IMR-90 (cell line): ENCODE measurements around the gene STIM1. TPM values are rescaled to one million over a fixed set of nuclear protein-coding genes. Genes with fewer than 3 reads are reported as not detected.
A peak's percentile ranks its signal among the peaks of the same experiment; 100 is the strongest.

Source experiments
- ATAC-seq: fragments of 200-7000 bp; cut with Tn5 transposase; 2 replicates; pipeline ENCODE4 v1.9.1; 2020; ENCODE audit warnings: low read depth, mild to moderate bottlenecking, moderate library complexity
- BruUV-seq: library from RNA; stranded (reverse); fragments of 400-500 nt; replicated peaks from 2 replicates; lab custom pipeline; 2021; lab: Mats Ljungman, UMichigan
- CTCF ChIA-PET: fragments of 300-600 bp; formaldehyde crosslinking; extraction: SDS; loops from one replicate; lab custom pipeline; 2021; ENCODE audit warnings: antibody characterized with exemption; lab: Yijun Ruan, JAX
- POLR2A ChIA-PET: fragments of 300-600 bp; sonication (Branson Sonifier 250); formaldehyde crosslinking; loops from one replicate; lab custom pipeline; 2022; ENCODE audit warnings: antibody characterized with exemption; ENCODE audit not compliant: unreplicated experiment; lab: Charles Lee
- DNase-seq: peaks from one replicate; pipeline ENCODE4 v3.0.0; 2013
- H2AFZ ChIP-seq: replicated peaks from 2 replicates; pipeline ENCODE3; 2013; ENCODE audit warnings: low read length, mild to moderate bottlenecking; ENCODE audit not compliant: poor library complexity
- H2AK5ac ChIP-seq: 2 replicates; pipeline ENCODE4 v1.6.1; 2013; ENCODE audit warnings: low read depth, low read length, inconsistent platforms
- H2AK9ac ChIP-seq: replicated peaks from 2 replicates; pipeline ENCODE3; 2013; ENCODE audit warnings: mild to moderate bottlenecking, low read depth, low read length, moderate library complexity; ENCODE audit not compliant: poor library complexity
- H2BK120ac ChIP-seq: 2 replicates; pipeline ENCODE4 v1.6.1; 2013; ENCODE audit warnings: low read depth, low read length, inconsistent platforms
- H2BK15ac ChIP-seq: 3 replicates; pipeline ENCODE4 v1.6.1; 2013; ENCODE audit warnings: low read depth, low read length, inconsistent platforms
- H2BK20ac ChIP-seq: 2 replicates; pipeline ENCODE4 v1.6.1; 2013; ENCODE audit warnings: low read depth, mild to moderate bottlenecking, inconsistent platforms, low read length, moderate library complexity
- H2BK5ac ChIP-seq: 2 replicates; pipeline ENCODE4 v1.6.1; 2013; ENCODE audit warnings: mild to moderate bottlenecking, low read depth, low read length, inconsistent platforms; ENCODE audit not compliant: poor library complexity, severe bottlenecking
- H3K14ac ChIP-seq: replicated peaks from 2 replicates; pipeline ENCODE4 v1.6.1; 2013; ENCODE audit warnings: low read depth, low read length, inconsistent platforms
- H3K18ac ChIP-seq: 2 replicates; pipeline ENCODE4 v1.6.1; 2013; ENCODE audit warnings: low read depth, low read length, control low read depth
- H3K23ac ChIP-seq: 2 replicates; pipeline ENCODE4 v1.6.1; 2013; ENCODE audit warnings: low read depth, low read length, inconsistent platforms
- H3K27ac ChIP-seq: 2 replicates; pipeline ENCODE4 v1.5.1; 2013; ENCODE audit warnings: mild to moderate bottlenecking, control low read depth, low read length; ENCODE audit not compliant: insufficient read depth
- H3K27me3 ChIP-seq: 2 replicates; pipeline ENCODE4 v1.6.1; 2013; ENCODE audit warnings: low read length; ENCODE audit not compliant: control insufficient read depth, insufficient read depth
- H3K36me3 ChIP-seq: 2 replicates; pipeline ENCODE4 v1.6.1; 2013; ENCODE audit warnings: low read length, mixed read lengths; ENCODE audit not compliant: control insufficient read depth, insufficient read depth
- H3K4ac ChIP-seq: 2 replicates; pipeline ENCODE4 v1.6.1; 2013; ENCODE audit warnings: low read depth, low read length, inconsistent platforms
- H3K4me1 ChIP-seq: 2 replicates; pipeline ENCODE4 v1.6.1; 2013; ENCODE audit warnings: low read length, mixed read lengths; ENCODE audit not compliant: control insufficient read depth, insufficient read depth
- H3K4me2 ChIP-seq: 2 replicates; pipeline ENCODE4 v1.6.1; 2013; ENCODE audit warnings: low read depth, mild to moderate bottlenecking, control low read depth, low read length, moderate library complexity
- H3K4me3 ChIP-seq: 2 replicates; pipeline ENCODE4 v1.5.1; 2013; ENCODE audit warnings: low read depth, mild to moderate bottlenecking, control low read depth, low read length, moderate library complexity; ENCODE audit not compliant: insufficient read depth
- H3K56ac ChIP-seq: 2 replicates; pipeline ENCODE4 v1.6.1; 2013; ENCODE audit warnings: low read length, inconsistent platforms; ENCODE audit not compliant: insufficient read depth; ENCODE audit errors: extremely low read depth
- H3K79me1 ChIP-seq, 2 experiments: 2 replicates each; pipeline ENCODE4 v1.6.1; 2013; ENCODE audit warnings: low read length in 2 of 2, inconsistent platforms in 1 of 2, low read depth in 1 of 2
- H3K9ac ChIP-seq: 2 replicates; pipeline ENCODE4 v1.6.1; 2013; ENCODE audit warnings: low read depth, low read length, control low read depth
- H3K9me1 ChIP-seq: 2 replicates; pipeline ENCODE4 v1.6.1; 2013; ENCODE audit warnings: low read length, inconsistent platforms; ENCODE audit not compliant: insufficient read depth
- H3K9me3 ChIP-seq: 2 replicates; pipeline ENCODE4 v1.6.1; 2013; ENCODE audit warnings: low read length; ENCODE audit not compliant: control insufficient read depth, insufficient read depth
- H4K20me1 ChIP-seq: 2 replicates; pipeline ENCODE4 v1.6.1; 2013; ENCODE audit warnings: low read length, inconsistent platforms; ENCODE audit not compliant: insufficient read depth
- H4K5ac ChIP-seq: 2 replicates; pipeline ENCODE4 v1.6.1; 2013; ENCODE audit warnings: mild to moderate bottlenecking, low read depth, low read length, control low read depth
- H4K8ac ChIP-seq, 2 experiments: 2 replicates each; pipeline ENCODE4 v1.6.1; 2013; ENCODE audit warnings: low read depth in 2 of 2, low read length in 2 of 2, control low read depth in 1 of 2, inconsistent platforms in 1 of 2
- H4K91ac ChIP-seq: 2 replicates; pipeline ENCODE4 v1.6.1; 2013; ENCODE audit warnings: low read depth, low read length, inconsistent platforms; ENCODE audit not compliant: insufficient read depth
- BHLHE40 ChIP-seq: fragments of 150-350 bp; IDR thresholded peaks from 2 replicates; pipeline ENCODE4 v1.6.1; 2016; ENCODE audit warnings: mild to moderate bottlenecking, low read depth, low read length
- CEBPB ChIP-seq: IDR thresholded peaks from 2 replicates; pipeline ENCODE4 v1.6.1; 2012; ENCODE audit warnings: low read depth, low read length, improper control_type of control experiment
- CHD1 ChIP-seq: IDR thresholded peaks from 2 replicates; pipeline ENCODE4 v1.6.1; 2012; ENCODE audit warnings: low read depth, low read length, improper control_type of control experiment
- ELK1 ChIP-seq: fragments of 150-350 bp; IDR thresholded peaks from 2 replicates; pipeline ENCODE4 v1.6.1; 2016; ENCODE audit warnings: low read depth, mild to moderate bottlenecking, low read length, moderate library complexity, borderline replicate concordance
- FOS ChIP-seq: fragments of 150-350 bp; IDR thresholded peaks from 2 replicates; pipeline ENCODE4 v1.6.1; 2016; ENCODE audit warnings: low read depth, low read length
- MAFK ChIP-seq: IDR thresholded peaks from 2 replicates; pipeline ENCODE4 v1.6.1; 2012; ENCODE audit warnings: low read depth, low read length, improper control_type of control experiment
- MXI1 ChIP-seq: IDR thresholded peaks from 2 replicates; pipeline ENCODE4 v1.6.1; 2012; ENCODE audit warnings: low read depth, mild to moderate bottlenecking, low read length, moderate library complexity, borderline replicate concordance
- POLR2A ChIP-seq: IDR thresholded peaks from 2 replicates; pipeline ENCODE4 v1.6.1; 2012; ENCODE audit warnings: mild to moderate bottlenecking, low read depth, low read length
- WGBS, 2 experiments: methylation state at CpG; one replicate each; pipeline versions ENCODE4 v1.1.5 to v1.1.7; 2013; ENCODE audit warnings: missing lambda C conversion rate in 2 of 2; ENCODE audit not compliant: insufficient read length in 1 of 2; ENCODE audit errors: extremely low coverage in 2 of 2; 5-methylcytosine and 5-hydroxymethylcytosine counted together
- dilution Hi-C: fragments of 300-500 bp; cut with HindIII; formaldehyde crosslinking; loops from one replicate; pipeline ENCODE4 v1.14.3; 2018; ENCODE audit warnings: low sequenced_read_pairs; ENCODE audit not compliant: unreplicated experiment
- in situ Hi-C: fragments of 300-500 bp; cut with MboI; formaldehyde crosslinking; loops from 3 replicates; pipeline ENCODE4 v1.14.3; 2019; ENCODE audit warnings: low sequenced_read_pairs, inconsistent platforms, mixed read lengths
- intact Hi-C: fragments of 100-400 bp; cut with micrococcal nuclease; formaldehyde crosslinking; loops from 2 replicates; pipeline ENCODE4 v1.10.0; 2022
- polyA plus RNA-seq, 3 experiments: library from polyadenylated mRNA; depleted of rRNA; stranded (reverse); fragments of >200 nt; gene quantifications; 2 replicates each; pipeline ENCODE4 v1.2.3, GENCODE V29; 2012; ENCODE audit warnings: low replicate concordance in 1 of 3
- total RNA-seq: library from RNA; depleted of rRNA; stranded (reverse); fragments of >200 nt; gene quantifications from 2 replicates; pipeline ENCODE4 v1.2.3, GENCODE V29; 2012
- TF ChIP-seq, protein P1 (sequence below): conservative IDR thresholded peaks from 2 replicates; pipeline ENCODE4 v1.5.1; 2012; ENCODE audit warnings: mild to moderate bottlenecking, low read depth, low read length, improper control_type of control experiment

Gene STIM1
- total and polyA plus RNA-seq, 2 of the 4 experiments (the other 2 are of a cell fraction), result 17.9 to 23.0 TPM

DNA sequence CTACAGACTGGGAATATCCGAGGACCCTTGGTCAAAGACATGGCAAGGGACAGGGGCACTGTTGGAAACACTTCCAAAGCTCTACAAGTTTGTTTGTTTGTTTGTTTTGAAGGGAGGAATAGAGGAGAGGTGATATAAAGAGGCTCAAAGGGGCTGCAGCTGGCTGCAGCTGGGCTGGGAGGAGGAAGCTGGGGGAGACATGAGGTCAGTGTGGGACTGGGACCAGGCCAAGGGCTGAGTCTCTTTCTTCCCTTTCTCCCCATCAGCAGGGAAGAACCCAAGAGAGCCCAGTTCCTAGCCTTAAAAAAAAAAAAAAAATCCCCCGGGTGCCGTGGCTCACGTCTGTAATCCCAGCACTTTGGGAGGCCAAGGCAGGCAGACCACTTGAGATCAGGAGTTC lies 19.7 kb upstream of the STIM1 start:
- no peak for TF ChIP-seq MXI1
- TF ChIP-seq POLR2A, result no peak
- no peak for TF ChIP-seq CEBPB
- no peak for TF ChIP-seq FOS
- no peak for TF ChIP-seq MAFK
- TF ChIP-seq, protein P1, sequence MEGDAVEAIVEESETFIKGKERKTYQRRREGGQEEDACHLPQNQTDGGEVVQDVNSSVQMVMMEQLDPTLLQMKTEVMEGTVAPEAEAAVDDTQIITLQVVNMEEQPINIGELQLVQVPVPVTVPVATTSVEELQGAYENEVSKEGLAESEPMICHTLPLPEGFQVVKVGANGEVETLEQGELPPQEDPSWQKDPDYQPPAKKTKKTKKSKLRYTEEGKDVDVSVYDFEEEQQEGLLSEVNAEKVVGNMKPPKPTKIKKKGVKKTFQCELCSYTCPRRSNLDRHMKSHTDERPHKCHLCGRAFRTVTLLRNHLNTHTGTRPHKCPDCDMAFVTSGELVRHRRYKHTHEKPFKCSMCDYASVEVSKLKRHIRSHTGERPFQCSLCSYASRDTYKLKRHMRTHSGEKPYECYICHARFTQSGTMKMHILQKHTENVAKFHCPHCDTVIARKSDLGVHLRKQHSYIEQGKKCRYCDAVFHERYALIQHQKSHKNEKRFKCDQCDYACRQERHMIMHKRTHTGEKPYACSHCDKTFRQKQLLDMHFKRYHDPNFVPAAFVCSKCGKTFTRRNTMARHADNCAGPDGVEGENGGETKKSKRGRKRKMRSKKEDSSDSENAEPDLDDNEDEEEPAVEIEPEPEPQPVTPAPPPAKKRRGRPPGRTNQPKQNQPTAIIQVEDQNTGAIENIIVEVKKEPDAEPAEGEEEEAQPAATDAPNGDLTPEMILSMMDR, result no peak
- no peak for TF ChIP-seq BHLHE40
- TF ChIP-seq CHD1, result no peak
- no peak for TF ChIP-seq ELK1
- Histone ChIP-seq H3K23ac (no peak overlapping the region), H2AK9ac (no peak overlapping the region), H4K91ac (no peak overlapping the region), H3K36me3 (peaks cover 3% of the 10 kb centered on the region), H4K5ac (no peak overlapping the region), H2BK15ac (no peak overlapping the region), H3K4me1 (peaks cover 22% of the 10 kb centered on the region), H2AFZ (no peak overlapping the region), H3K9ac (no peak overlapping the region), H4K20me1 (peaks cover 93% of the 10 kb centered on the region), H3K27me3 (no peaks in the 10 kb centered on the region), H3K4me2 (no peak overlapping the region), H2AK5ac (peak overlapping the region; percentile 48; the same call in 1 of the 2 replicates), H3K27ac (no peak overlapping the region), H3K9me1 (peaks cover 59% of the 10 kb centered on the region), H3K9me3 (no peaks in the 10 kb centered on the region), H3K4me3 (no peak overlapping the region), H2BK20ac (no peak overlapping the region), H3K4ac (no peak overlapping the region), H3K56ac (no peak overlapping the region), H3K18ac (no peak overlapping the region), H3K79me1 (peaks cover 59 to 93% of the 10 kb centered on the region in 2 experiments), H4K8ac (no peak overlapping the region), H3K14ac (no peak overlapping the region), H2BK5ac (no peak overlapping the region), H2BK120ac (no peak overlapping the region)
- DNase-seq, result no peak
- WGBS, 2 experiments, result 71% methylated on average over 1 of the region's 4 CpGs; no CpG with 5 or more reads in 1 of the 2 experiments
- intact Hi-C loops (no loop called here), in situ Hi-C loops (no loop called here), dilution Hi-C loops (no loop called here)
- ATAC-seq, result no peak
- CTCF ChIA-PET, result no interaction called here
- BruUV-seq, result no TSS peak
- POLR2A ChIA-PET, result no interaction called here
